WTC11 (cell line): ENCODE results near the gene SPEM2. TPM values are rescaled to one million over a fixed set of nuclear protein-coding genes. Genes with fewer than 3 reads are reported as not detected.

Experiments used
- ATAC-seq: fragments of 200-7000 bp; cut with Tn5 transposase; 2 replicates; pipeline ENCODE4 v1.10.0; 2021; ENCODE audit warnings: mild to moderate bottlenecking, moderate library complexity
- CTCF ChIA-PET: fragments of 300-600 bp; sonication (Branson Sonifier 250); formaldehyde crosslinking; loops from one replicate; lab custom pipeline; 2021; ENCODE audit warnings: antibody characterized with exemption; lab: Charles Lee
- POLR2A ChIA-PET: fragments of 350-600 bp; sonication (Branson Sonifier 250); formaldehyde crosslinking; loops from one replicate; lab custom pipeline; 2021; ENCODE audit warnings: antibody characterized with exemption; lab: Charles Lee
- DNase-seq: peaks from one replicate; pipeline ENCODE4 v3.0.0; 2021; ENCODE audit warnings: low spot score
- H3K27ac Mint-ChIP-seq: 2 replicates; pipeline ENCODE4 v1.8.0; 2021; ENCODE audit warnings: mixed read lengths
- H3K27me3 Mint-ChIP-seq: 2 replicates; pipeline ENCODE4 v1.8.0; 2021; ENCODE audit warnings: low read depth, mild to moderate bottlenecking, moderate library complexity, mixed read lengths
- H3K36me3 Mint-ChIP-seq: 2 replicates; pipeline ENCODE4 v1.8.0; 2021; ENCODE audit warnings: mixed read lengths
- H3K4me1 Mint-ChIP-seq: 2 replicates; pipeline ENCODE4 v1.8.0; 2022; ENCODE audit warnings: mixed read lengths
- H3K4me3 Mint-ChIP-seq: 2 replicates; pipeline ENCODE4 v1.8.0; 2021; ENCODE audit warnings: mild to moderate bottlenecking, moderate library complexity, mixed read lengths
- H3K9me3 Mint-ChIP-seq: 2 replicates; pipeline ENCODE4 v1.8.0; 2021; ENCODE audit warnings: mixed read lengths
- ESRRA ChIP-seq: sonication (generic); formaldehyde crosslinking; IDR thresholded peaks from 2 replicates; pipeline ENCODE4 v1.8.1; 2022; ENCODE audit warnings: mild to moderate bottlenecking, missing genetic modification reagents, borderline replicate concordance
- FOXJ3 ChIP-seq: sonication (generic); formaldehyde crosslinking; IDR thresholded peaks from 2 replicates; pipeline ENCODE4 v1.9.0; 2021; ENCODE audit warnings: missing genetic modification reagents, mild to moderate bottlenecking, borderline replicate concordance
- OVOL2 ChIP-seq: fragments of 250-450 bp; sonication (Bioruptor Pico); IDR thresholded peaks from 2 replicates; pipeline ENCODE4 v1.9.0; 2021; ENCODE audit warnings: mild to moderate bottlenecking, borderline replicate concordance
- SMAD3 ChIP-seq: sonication (generic); formaldehyde crosslinking; IDR thresholded peaks from 2 replicates; pipeline ENCODE4 v1.8.0; 2022; ENCODE audit warnings: missing genetic modification reagents, mild to moderate bottlenecking, borderline replicate concordance
- TCF7 ChIP-seq: sonication (generic); formaldehyde crosslinking; IDR thresholded peaks from 2 replicates; pipeline ENCODE4 v1.8.0; 2022; ENCODE audit warnings: mild to moderate bottlenecking, low read depth, missing genetic modification reagents, moderate library complexity
- TEAD4 ChIP-seq: sonication (generic); formaldehyde crosslinking; IDR thresholded peaks from 2 replicates; pipeline ENCODE4 v1.8.0; 2022; ENCODE audit warnings: mild to moderate bottlenecking, missing genetic modification reagents
- ZBTB21 ChIP-seq: sonication (generic); formaldehyde crosslinking; IDR thresholded peaks from 2 replicates; pipeline ENCODE4 v1.8.1; 2023; ENCODE audit warnings: mild to moderate bottlenecking, missing genetic modification reagents, borderline replicate concordance
- ZNF263 ChIP-seq: sonication (generic); formaldehyde crosslinking; IDR thresholded peaks from 2 replicates; pipeline ENCODE4 v1.8.1; 2022; ENCODE audit warnings: low read depth, mild to moderate bottlenecking, moderate library complexity, missing genetic modification reagents
- ZNF396 ChIP-seq: fragments of 250-450 bp; sonication (Bioruptor Pico); IDR thresholded peaks from 2 replicates; pipeline ENCODE4 v1.8.0; 2021; ENCODE audit warnings: mild to moderate bottlenecking, moderate library complexity, borderline replicate concordance
- total RNA-seq: library from RNA; stranded (reverse); gene quantifications from 3 replicates; pipeline ENCODE4 v1.2.3, GENCODE V29; 2021
- TF ChIP-seq, protein P1 (sequence below): sonication (generic); formaldehyde crosslinking; IDR thresholded peaks from 2 replicates; pipeline ENCODE4 v1.8.1; 2022; ENCODE audit warnings: mild to moderate bottlenecking, missing genetic modification reagents, moderate library complexity, borderline replicate concordance
- TF ChIP-seq, protein P2 (sequence below): sonication (generic); formaldehyde crosslinking; IDR thresholded peaks from 2 replicates; pipeline ENCODE4 v1.8.1; 2023; ENCODE audit warnings: mild to moderate bottlenecking, missing genetic modification reagents
- TF ChIP-seq, protein P3 (sequence below): fragments of 250-450 bp; sonication (Bioruptor Pico); conservative IDR thresholded peaks from 2 replicates; pipeline ENCODE4 v1.9.0; 2021; ENCODE audit warnings: mild to moderate bottlenecking
- TF ChIP-seq, protein P4 (sequence below): sonication (generic); formaldehyde crosslinking; IDR thresholded peaks from 2 replicates; pipeline ENCODE4 v1.8.1; 2023; ENCODE audit warnings: mild to moderate bottlenecking, missing genetic modification reagents, borderline replicate concordance
- TF ChIP-seq, protein P5 (sequence below): sonication (generic); formaldehyde crosslinking; IDR thresholded peaks from 2 replicates; pipeline ENCODE4 v1.8.1; 2022; ENCODE audit warnings: low read depth, mild to moderate bottlenecking, moderate library complexity, missing genetic modification reagents, borderline replicate concordance

SPEM2 gene
- total RNA-seq, 1 experiment from 2014 or later: 0.13 TPM

DNA sequence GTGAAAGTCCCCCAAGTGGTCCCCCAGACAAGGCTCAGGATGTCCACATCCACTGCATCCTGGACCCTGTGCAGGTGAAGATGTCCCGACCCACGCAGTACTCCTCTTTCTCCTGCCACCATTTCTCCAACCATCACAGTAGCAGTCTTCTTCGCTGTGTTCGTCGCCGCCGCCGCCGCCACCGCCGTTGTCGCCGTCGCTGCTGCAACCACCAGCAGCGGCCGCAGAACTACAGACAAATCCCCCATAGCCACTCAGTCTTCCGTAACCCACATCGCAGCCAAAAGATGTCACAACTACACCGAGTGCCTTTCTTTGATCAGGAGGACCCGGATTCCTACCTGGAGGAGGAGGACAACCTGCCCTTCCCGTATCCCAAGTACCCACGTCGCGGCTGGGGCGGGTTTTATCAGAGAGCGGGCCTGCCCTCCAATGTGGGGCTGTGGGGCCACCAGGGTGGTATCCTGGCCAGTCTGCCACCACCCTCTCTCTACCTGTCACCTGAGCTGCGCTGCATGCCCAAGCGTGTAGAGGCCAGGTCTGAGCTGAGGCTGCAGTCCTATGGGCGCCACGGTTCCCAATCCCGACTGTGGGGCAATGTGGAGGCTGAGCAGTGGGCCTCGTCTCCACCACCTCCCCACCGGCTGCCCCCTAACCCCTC is 917 bp downstream of the SPEM2 start:
- no peak for DNase-seq
- Mint-ChIP-seq H3K27me3 (no peaks in the 10 kb centered on the region; the same call in 1 of the 2 replicates), H3K36me3 (no peaks in the 10 kb centered on the region), H3K27ac (no peak overlapping the region), H3K4me1 (no peaks in the 10 kb centered on the region), H3K4me3 (no peak overlapping the region), H3K9me3 (no peaks in the 10 kb centered on the region)
- POLR2A ChIA-PET: no interaction called here
- TF ChIP-seq TEAD4 (CRISPR knock-in tag) (no peak), FOXJ3 (CRISPR knock-in tag) (no peak), ZBTB21 (no peak)
- TF ChIP-seq, protein P1, sequence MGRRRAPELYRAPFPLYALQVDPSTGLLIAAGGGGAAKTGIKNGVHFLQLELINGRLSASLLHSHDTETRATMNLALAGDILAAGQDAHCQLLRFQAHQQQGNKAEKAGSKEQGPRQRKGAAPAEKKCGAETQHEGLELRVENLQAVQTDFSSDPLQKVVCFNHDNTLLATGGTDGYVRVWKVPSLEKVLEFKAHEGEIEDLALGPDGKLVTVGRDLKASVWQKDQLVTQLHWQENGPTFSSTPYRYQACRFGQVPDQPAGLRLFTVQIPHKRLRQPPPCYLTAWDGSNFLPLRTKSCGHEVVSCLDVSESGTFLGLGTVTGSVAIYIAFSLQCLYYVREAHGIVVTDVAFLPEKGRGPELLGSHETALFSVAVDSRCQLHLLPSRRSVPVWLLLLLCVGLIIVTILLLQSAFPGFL (CRISPR knock-in tag): no peak
- TF ChIP-seq, protein P2, sequence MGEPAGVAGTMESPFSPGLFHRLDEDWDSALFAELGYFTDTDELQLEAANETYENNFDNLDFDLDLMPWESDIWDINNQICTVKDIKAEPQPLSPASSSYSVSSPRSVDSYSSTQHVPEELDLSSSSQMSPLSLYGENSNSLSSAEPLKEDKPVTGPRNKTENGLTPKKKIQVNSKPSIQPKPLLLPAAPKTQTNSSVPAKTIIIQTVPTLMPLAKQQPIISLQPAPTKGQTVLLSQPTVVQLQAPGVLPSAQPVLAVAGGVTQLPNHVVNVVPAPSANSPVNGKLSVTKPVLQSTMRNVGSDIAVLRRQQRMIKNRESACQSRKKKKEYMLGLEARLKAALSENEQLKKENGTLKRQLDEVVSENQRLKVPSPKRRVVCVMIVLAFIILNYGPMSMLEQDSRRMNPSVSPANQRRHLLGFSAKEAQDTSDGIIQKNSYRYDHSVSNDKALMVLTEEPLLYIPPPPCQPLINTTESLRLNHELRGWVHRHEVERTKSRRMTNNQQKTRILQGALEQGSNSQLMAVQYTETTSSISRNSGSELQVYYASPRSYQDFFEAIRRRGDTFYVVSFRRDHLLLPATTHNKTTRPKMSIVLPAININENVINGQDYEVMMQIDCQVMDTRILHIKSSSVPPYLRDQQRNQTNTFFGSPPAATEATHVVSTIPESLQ: no peak
- CTCF ChIA-PET: interaction anchor here (0.9 to 3.3 kb wide), 4 partner anchors 10 to 134 kb away, joined by 5 to 8 read pairs (median 6); partner anchors contain the start of gene PLSCR3
- no peak for ATAC-seq

DNA sequence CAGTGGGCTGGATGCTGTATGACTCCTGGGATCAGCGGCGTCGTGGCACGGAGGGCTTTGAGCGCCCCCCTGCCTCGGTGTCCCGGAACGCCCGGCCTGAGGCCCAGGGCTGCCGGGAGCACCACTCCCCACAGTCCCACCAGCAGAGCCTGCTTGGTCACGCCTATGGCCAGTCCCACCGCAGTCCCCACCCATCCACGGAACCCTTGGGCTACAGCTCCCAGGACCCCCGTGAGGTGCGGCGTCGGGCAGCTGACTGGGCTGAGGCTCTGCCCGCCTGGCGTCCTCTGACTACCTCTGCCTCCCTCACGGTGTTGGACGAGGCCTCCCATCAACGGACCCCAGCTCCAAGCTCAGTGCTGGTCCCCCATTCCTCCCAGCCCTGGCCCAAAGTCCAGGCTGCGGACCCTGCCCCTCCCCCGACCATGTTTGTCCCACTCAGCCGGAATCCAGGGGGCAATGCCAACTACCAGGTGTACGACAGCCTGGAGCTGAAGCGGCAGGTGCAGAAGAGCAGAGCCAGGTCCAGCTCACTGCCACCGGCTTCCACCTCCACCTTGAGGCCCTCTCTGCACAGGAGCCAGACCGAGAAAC is 1.6 kb downstream of the SPEM2 start:
- ChIA-PET CTCF (interaction anchor here (0.9 to 1.6 kb wide), 2 partner anchors 10 to 78 kb away, joined by 5 to 6 read pairs; no protein-coding TSS in a partner anchor), POLR2A (no interaction called here)
- TF ChIP-seq, protein P3, sequence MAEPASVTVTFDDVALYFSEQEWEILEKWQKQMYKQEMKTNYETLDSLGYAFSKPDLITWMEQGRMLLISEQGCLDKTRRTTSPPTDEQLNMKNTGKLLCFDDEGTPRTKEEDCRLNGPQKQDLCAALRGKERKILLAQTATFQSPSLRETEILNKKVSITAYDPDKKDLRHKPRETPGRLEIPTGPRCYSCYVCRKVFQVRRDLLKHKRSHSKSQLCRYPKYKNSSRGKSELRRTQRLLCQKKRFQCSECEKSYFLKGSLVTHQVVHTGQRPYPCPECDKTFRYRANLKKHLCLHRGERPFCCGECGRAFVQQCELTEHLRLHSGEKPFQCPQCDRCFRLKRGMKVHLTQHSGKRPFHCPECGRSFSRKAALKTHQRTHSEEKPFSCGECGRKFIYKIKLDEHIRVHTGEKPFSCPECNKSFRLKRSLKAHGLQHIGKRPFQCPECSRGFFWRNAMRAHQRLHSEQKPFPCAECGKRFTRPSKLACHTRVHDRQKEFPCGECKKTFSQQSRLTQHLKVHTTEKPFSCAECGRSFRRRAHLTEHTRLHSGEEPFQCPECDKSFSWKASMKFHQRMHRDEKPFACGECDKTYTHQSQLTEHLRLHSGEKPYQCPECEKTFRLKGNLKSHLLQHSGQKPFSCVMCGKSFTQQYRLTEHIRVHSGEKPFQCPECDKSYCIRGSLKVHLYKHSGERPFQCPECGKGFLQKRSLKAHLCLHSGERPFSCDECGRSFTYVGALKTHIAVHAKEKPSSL (CRISPR knock-in tag): no peak
- TF ChIP-seq OVOL2 (CRISPR knock-in tag): no peak
- TF ChIP-seq ESRRA (CRISPR knock-in tag): no peak
- ATAC-seq (no peak), DNase-seq (no peak)
- Mint-ChIP-seq H3K4me1 (no peaks in the 10 kb centered on the region), H3K27ac (no peak overlapping the region), H3K36me3 (no peaks in the 10 kb centered on the region), H3K27me3 (no peaks in the 10 kb centered on the region; the same call in 1 of the 2 replicates), H3K9me3 (no peaks in the 10 kb centered on the region), H3K4me3 (no peak overlapping the region)

DNA sequence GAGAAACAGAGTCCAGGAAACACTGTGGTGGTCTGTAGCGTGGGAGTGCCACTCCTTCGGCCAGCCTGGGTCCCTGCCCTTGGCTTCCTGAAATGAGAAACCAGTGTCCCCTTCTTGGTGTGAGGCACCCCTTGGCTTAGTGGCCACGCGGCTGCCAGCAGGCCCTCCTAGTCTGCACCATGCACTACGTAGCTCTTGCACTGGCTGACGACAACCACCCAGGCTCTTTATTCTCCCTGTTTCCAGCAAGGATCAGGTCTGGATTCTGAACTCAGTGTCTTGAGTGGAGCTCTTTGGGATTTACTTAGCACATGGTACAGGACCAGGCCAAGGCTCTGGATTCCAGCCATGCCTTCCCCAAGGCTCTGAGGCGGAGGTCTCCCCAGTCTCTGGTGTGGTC is 2.1 kb downstream of the SPEM2 start:
- H3K4me3 Mint-ChIP-seq: no peak overlapping the region
- DNase-seq: no peak
- H3K27ac Mint-ChIP-seq: no peak overlapping the region
- H3K4me1 Mint-ChIP-seq: no peaks in the 10 kb centered on the region
- TF ChIP-seq ZNF263 (CRISPR knock-in tag): no peak
- CTCF ChIA-PET: no interaction called here
- no peaks in the 10 kb centered on the region for H3K9me3 Mint-ChIP-seq
- no peak for ATAC-seq
- POLR2A ChIA-PET: no interaction called here
- no peaks in the 10 kb centered on the region; the same call in 1 of the 2 replicates for H3K27me3 Mint-ChIP-seq
- no peaks in the 10 kb centered on the region for H3K36me3 Mint-ChIP-seq

DNA sequence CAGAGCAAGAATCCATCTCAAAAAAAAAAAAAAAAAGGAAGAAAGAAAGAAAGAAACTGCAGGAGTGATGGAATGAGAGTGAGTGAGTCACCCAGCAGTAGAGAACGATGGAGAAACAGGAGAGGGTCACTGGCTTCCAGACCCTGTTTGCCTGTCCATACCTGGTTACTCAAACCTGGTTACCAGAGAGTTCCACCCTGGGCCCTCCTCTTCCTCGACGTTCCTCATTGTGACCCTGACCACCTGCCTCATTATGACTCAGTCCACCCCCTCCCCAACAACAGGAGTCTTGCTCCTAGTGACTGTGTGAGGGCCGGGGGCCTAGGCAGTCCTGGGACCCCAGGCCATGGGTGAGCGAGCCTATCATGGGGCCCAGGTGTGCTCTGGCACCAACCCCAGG is 3.1 kb downstream of the SPEM2 start, which contains the start of gene SPEM3:
TSS of gene SPEM3 (plus strand) at position 301 of the 400 bp plus-strand sequence. CDS start at position 347, 46 bp downstream.
- ChIA-PET CTCF (no interaction called here), POLR2A (interaction anchor here (0.7 kb wide), 1 partner anchor 157 kb away, joined by 4 read pairs; no protein-coding TSS in a partner anchor)
- Mint-ChIP-seq H3K4me1 (no peaks in the 10 kb centered on the region), H3K27me3 (no peaks in the 10 kb centered on the region; the same call in 1 of the 2 replicates), H3K27ac (no peak within 1 kb of the TSS), H3K36me3 (no peaks in the 10 kb centered on the region), H3K9me3 (no peaks in the 10 kb centered on the region), H3K4me3 (no peak within 1 kb of the TSS)
- no peak for DNase-seq
- no peak for ATAC-seq
- TF ChIP-seq, protein P4, sequence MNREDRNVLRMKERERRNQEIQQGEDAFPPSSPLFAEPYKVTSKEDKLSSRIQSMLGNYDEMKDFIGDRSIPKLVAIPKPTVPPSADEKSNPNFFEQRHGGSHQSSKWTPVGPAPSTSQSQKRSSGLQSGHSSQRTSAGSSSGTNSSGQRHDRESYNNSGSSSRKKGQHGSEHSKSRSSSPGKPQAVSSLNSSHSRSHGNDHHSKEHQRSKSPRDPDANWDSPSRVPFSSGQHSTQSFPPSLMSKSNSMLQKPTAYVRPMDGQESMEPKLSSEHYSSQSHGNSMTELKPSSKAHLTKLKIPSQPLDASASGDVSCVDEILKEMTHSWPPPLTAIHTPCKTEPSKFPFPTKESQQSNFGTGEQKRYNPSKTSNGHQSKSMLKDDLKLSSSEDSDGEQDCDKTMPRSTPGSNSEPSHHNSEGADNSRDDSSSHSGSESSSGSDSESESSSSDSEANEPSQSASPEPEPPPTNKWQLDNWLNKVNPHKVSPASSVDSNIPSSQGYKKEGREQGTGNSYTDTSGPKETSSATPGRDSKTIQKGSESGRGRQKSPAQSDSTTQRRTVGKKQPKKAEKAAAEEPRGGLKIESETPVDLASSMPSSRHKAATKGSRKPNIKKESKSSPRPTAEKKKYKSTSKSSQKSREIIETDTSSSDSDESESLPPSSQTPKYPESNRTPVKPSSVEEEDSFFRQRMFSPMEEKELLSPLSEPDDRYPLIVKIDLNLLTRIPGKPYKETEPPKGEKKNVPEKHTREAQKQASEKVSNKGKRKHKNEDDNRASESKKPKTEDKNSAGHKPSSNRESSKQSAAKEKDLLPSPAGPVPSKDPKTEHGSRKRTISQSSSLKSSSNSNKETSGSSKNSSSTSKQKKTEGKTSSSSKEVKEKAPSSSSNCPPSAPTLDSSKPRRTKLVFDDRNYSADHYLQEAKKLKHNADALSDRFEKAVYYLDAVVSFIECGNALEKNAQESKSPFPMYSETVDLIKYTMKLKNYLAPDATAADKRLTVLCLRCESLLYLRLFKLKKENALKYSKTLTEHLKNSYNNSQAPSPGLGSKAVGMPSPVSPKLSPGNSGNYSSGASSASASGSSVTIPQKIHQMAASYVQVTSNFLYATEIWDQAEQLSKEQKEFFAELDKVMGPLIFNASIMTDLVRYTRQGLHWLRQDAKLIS (CRISPR knock-in tag): no peak
- TF ChIP-seq, protein P5, sequence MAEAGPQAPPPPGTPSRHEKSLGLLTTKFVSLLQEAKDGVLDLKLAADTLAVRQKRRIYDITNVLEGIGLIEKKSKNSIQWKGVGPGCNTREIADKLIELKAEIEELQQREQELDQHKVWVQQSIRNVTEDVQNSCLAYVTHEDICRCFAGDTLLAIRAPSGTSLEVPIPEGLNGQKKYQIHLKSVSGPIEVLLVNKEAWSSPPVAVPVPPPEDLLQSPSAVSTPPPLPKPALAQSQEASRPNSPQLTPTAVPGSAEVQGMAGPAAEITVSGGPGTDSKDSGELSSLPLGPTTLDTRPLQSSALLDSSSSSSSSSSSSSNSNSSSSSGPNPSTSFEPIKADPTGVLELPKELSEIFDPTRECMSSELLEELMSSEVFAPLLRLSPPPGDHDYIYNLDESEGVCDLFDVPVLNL: no peak
- no peak for TF ChIP-seq TCF7 (CRISPR knock-in tag)
- TF ChIP-seq SMAD3: no peak
- TF ChIP-seq TEAD4 (CRISPR knock-in tag): no peak
- no peak for TF ChIP-seq ZNF396 (CRISPR knock-in tag)
- no peak for TF ChIP-seq ZNF263 (CRISPR knock-in tag)
